NOMO-1 treated with DMSO at 0.1 percent for 48 hours (cell line): ENCODE data around the gene MBOAT2.
"Not testable (repeated sequence)": the region's sequence is repeated elsewhere in the genome, so short reads cannot be mapped to it uniquely, and the experiment has no call there.

Experiments
- DNase-seq: peaks from one replicate; lab custom pipeline; 2025; ENCODE audit not compliant: unreplicated experiment; lab: John Stamatoyannopoulos, UW

The MBOAT2 gene

GRCh38 chr2:8993196-8993901, 10.1 kb downstream of the MBOAT2 start:
- no peak for DNase-seq

GRCh38 chr2:8992643-8993042, 10.8 kb downstream of the MBOAT2 start:
- DNase-seq: no peak

GRCh38 chr2:8989536-8990079, 13.9 kb downstream of the MBOAT2 start:
- DNase-seq: no peak

- DNase-seq: no peak
Measured at GRCh38 chr2:8987410-8987809, 16.1 kb downstream of the MBOAT2 start.

GRCh38 chr2:8986327-8986976, 17.0 kb downstream of the MBOAT2 start:
- no peak for DNase-seq

GRCh38 chr2:8985561-8986326, 17.7 kb downstream of the MBOAT2 start:
- DNase-seq: no peak

DNA sequence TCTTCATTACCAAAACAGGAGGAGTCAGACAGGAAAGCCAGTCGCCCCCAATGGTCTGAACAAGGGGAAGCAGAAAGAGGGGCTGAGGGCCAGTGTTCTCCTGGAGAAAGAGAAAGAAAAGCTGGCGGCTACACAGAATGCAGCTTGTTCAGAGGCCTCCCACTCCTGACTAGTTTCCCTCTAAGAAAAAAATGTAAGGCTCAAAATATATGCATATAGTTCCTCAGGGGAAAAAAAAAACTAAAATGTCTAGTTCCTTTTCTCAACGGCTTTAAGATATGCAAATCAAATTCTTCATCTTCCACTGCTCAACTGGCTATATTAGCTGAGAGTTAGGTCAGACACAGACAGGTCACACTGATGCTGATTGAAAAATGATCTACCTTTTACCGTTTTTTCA, 18.6 kb downstream of the MBOAT2 start:
- peak; percentile 21 for DNase-seq

DNA sequence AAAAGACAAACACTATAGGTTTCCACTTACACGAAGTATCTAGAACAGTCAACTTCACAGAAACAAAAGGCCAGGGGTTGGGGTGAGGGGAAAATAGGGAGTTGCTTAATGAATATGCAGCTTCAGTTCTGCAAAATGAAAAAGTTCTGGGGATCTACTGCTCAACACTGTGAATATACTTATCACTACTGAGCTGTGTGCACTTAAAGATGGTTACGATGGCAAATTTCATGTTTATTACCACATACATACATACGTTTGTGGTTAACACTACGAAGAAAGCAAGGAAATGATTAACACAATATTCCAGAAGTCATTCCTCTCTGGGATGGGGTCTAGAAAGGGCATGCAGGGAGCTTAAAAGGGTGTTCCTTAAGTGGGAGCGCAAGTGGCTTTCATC, 19.3 kb downstream of the MBOAT2 start:
- DNase-seq: peak; percentile 62

GRCh38 chr2:8983571-8983970, 19.9 kb downstream of the MBOAT2 start:
- no peak for DNase-seq

DNA sequence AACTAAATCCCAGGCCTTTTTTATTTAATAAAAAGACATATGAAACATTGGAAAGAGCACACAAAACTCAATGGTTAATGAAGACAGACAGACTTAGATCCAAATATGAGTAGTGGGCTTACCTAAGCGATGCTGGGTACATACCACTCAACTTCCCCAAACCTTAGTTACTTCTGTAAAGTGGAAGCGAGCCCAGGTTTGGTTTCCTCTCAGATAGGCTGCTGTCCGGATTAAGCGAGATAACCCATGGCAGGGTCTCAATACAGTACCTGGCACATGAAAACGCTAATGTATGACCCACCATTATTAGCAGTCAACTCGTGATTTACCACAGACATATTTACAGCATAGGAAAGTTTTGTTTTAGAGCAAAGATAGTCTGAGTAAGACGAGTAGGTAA, 21.6 kb downstream of the MBOAT2 start:
- no peak for DNase-seq

GRCh38 chr2:8980096-8980495, 23.4 kb downstream of the MBOAT2 start:
- DNase-seq: no peak

- no peak for DNase-seq
Measured at GRCh38 chr2:8977758-8978157, 25.7 kb downstream of the MBOAT2 start.

- DNase-seq: no peak
Measured at GRCh38 chr2:8976442-8977259, 26.8 kb downstream of the MBOAT2 start.

DNA sequence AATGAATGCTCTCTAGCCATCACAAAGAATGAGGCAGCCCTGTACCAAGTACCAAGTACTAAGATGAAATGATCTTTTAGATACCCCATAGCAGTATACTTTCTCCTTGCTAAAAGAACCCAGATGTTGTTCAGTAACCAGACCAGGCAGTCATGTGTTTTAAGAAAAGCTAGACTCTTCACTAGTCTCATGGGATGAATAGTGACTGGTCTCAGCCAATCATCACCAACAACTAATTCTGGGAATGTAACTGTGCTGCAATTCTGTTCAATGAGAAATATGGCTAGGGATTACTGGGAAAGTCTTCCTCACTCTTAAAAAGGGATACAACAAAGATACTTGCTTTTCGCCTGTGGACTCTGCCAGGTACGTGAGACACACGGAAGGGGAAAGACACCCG, 29.5 kb downstream of the MBOAT2 start:
- DNase-seq: no peak

- not testable (repeated sequence) for DNase-seq
Measured at GRCh38 chr2:8973017-8973416, 30.5 kb downstream of the MBOAT2 start.

DNA sequence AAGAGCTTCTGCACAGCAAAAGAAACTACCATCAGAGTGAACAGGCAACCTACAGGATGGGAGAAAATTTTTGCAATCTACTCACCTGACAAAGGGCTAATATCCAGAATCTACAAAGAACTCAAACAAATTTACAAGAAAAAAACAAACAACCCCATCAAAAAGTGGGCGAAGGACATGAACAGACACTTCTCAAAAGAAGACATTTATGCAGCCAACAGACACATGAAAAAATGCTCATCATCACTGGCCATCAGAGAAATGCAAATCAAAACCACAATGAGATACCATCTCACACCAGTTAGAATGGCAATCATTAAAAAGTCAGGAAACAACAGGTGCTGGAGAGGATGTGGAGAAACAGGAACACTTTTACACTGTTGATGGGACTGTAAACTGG, 30.9 kb downstream of the MBOAT2 start:
- not testable (repeated sequence) for DNase-seq

DNA sequence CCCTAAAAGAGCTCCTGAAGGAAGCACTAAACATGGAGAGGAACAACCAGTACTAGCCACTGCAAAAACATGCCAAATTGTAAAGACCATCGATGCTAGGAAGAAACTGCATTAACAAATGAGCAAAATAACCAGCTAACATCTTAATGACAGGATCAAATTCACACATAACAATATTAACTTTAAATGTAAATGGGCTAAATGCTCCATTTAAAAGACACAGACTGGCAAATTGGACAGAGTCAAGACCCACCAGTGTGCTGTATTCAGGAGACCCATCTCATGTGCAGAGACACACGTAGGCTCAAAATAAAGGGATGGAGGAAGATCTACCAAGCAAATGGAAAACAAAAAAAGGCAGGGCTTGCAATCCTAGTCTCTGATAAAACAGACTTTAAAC, 34.1 kb downstream of the MBOAT2 start:
- DNase-seq: not testable (repeated sequence)

GRCh38 chr2:8966123-8966908, 37.2 kb downstream of the MBOAT2 start:
- no peak for DNase-seq

DNA sequence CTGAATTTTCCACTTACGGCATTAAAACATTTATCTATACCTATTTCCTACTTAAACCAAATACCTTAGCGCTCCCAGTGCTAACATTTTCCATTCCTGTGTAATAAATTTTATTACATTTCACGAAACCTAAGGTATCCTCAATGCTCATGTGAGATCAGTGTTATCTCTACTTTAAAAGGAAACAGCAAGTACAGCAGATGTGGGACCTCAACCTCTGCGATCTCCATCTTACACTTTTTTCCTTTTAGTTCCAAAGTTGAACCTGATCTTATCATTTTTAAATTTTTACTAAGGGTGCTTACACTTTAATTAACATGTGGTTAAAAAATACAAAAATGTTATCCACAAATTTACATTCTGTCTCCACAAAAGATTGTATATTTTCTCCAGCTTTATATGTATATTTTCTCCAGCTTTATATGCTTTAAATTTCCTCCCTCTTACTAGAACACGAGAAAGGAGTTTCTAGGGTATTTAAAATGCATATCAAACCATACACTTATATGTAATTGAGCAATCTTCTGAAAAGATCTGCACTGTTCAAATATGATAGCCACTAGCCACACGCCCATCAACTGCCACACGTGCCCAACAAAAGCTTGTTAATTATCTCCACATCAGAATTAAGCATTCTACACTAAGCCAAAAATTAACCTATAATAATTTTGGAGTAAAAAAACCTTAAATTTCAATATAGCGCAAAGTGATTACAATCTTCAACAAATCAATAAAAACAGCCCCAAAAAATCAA, 38.1 kb downstream of the MBOAT2 start:
- no peak for DNase-seq
